Activated CD4-positive, alpha-beta T cell treated with anti-CD3 and anti-CD28 coated beads, Interleukin-2, amount 50 U/mL, for 48 hours (primary cell): ENCODE measurements around the gene HBS1L.
"Not testable (repeated sequence)": the region's sequence is repeated elsewhere in the genome, so short reads cannot be mapped to it uniquely, and the experiment has no call there.

Source experiments
- DNase-seq, 2 experiments: peaks; one replicate each; pipeline ENCODE4 v3.0.0-alpha.2; 2020

HBS1L gene

GRCh38 chr6:135073756-135074393 is 19.3 kb upstream of the HBS1L start:
- DNase-seq = no peak

GRCh38 chr6:135073217-135073616 is 18.6 kb upstream of the HBS1L start:
- no peak for DNase-seq

GRCh38 chr6:135072753-135073152 is 18.1 kb upstream of the HBS1L start:
- no peak for DNase-seq

- no peak for DNase-seq
Observed at GRCh38 chr6:135071541-135071940, 16.9 kb upstream of the HBS1L start.

- no peak for DNase-seq
Observed at GRCh38 chr6:135067911-135068310, 13.3 kb upstream of the HBS1L start.

GRCh38 chr6:135066806-135067205 is 12.2 kb upstream of the HBS1L start:
- peak; percentile 21 to 32 for DNase-seq

- DNase-seq = no peak
Observed at GRCh38 chr6:135066397-135066796, 11.8 kb upstream of the HBS1L start.

GRCh38 chr6:135064586-135064985 is 10.0 kb upstream of the HBS1L start:
- no peak for DNase-seq

GRCh38 chr6:135063926-135064325 is 9.3 kb upstream of the HBS1L start:
- DNase-seq = no peak

- DNase-seq = no peak
Observed at GRCh38 chr6:135062735-135063134, 8.1 kb upstream of the HBS1L start.

GRCh38 chr6:135060076-135060475 is 5.5 kb upstream of the HBS1L start:
- no peak for DNase-seq

GRCh38 chr6:135058299-135058698 is 3.7 kb upstream of the HBS1L start:
- DNase-seq = not testable (repeated sequence)

GRCh38 chr6:135056632-135057031 is 2.0 kb upstream of the HBS1L start:
- no peak for DNase-seq

- no peak for DNase-seq
Observed at GRCh38 chr6:135054226-135054568, 425 bp downstream of the HBS1L start.

- DNase-seq = no peak
Observed at GRCh38 chr6:135053406-135053805, 1.2 kb downstream of the HBS1L start.

- no peak for DNase-seq
Observed at GRCh38 chr6:135052939-135053338, 1.7 kb downstream of the HBS1L start.

GRCh38 chr6:135048915-135049314 is 5.7 kb downstream of the HBS1L start:
- no peak for DNase-seq

- no peak for DNase-seq
Observed at GRCh38 chr6:135047336-135047735, 7.3 kb downstream of the HBS1L start.

- DNase-seq = no peak
Observed at GRCh38 chr6:135046912-135047311, 7.7 kb downstream of the HBS1L start.

- DNase-seq = no peak
Observed at GRCh38 chr6:135044639-135045038, 10.0 kb downstream of the HBS1L start.

- no peak for DNase-seq
Observed at GRCh38 chr6:135043846-135044245, 10.8 kb downstream of the HBS1L start.

GRCh38 chr6:135043364-135043763 is 11.3 kb downstream of the HBS1L start:
- no peak for DNase-seq

GRCh38 chr6:135038335-135038734 is 16.3 kb downstream of the HBS1L start:
- no peak for DNase-seq

GRCh38 chr6:135037541-135037940 is 17.1 kb downstream of the HBS1L start:
- DNase-seq = no peak

- no peak for DNase-seq
Observed at GRCh38 chr6:135036731-135037420, 17.7 kb downstream of the HBS1L start.
